ENCODE results near the gene NUB1.

The NUB1 gene

DNA sequence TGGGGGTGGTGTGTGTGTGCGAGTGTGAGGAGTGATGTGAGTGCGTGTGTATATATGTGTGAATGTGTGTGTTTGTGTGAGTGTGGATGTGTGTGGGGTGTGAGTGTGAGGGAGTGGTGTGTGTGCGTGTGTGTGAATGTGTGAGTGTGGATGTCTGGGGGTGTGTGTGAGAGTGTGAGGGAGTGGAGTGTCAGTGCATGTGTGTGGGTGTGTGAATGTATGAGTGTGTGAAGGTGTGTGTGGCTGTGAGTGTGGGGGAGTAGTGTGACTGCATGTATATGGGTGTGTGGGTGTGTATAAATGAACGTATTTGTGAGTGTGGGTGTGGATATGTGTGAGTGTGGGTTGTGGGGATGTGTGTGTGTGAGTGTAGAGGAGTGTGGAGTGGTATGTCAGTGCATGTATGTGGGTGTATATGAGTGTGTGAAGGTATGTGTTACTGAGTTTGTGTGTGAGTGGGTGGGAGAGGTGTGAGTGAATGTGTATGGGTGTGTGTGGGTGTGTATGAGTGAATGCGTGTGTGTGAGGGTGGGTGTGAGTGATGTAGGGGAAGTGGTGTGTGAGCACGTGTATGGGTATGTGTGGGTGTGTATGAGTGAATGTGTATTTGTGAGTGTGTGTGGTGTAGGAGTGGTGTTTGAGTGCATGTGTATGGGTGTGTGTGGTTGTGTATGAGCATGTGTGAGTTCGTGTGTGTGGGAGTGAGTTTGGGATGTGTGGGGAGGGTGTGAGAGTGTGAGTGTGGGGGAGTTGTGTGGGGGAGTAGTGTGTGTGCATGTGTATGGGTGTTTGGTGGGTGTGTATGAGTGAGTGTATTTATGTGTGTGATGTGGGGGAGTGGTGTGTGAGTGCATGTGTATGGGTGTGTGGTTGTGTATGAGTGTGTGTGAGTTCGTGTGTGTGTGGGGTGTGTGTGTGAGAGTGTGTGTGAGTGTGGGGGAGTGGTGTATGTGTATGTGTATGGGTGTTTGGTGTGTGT is 28.5 kb upstream of the NUB1 start:
- DNase-seq (ENCODE audit: low read depth in 2 of 2): no peak

DNA sequence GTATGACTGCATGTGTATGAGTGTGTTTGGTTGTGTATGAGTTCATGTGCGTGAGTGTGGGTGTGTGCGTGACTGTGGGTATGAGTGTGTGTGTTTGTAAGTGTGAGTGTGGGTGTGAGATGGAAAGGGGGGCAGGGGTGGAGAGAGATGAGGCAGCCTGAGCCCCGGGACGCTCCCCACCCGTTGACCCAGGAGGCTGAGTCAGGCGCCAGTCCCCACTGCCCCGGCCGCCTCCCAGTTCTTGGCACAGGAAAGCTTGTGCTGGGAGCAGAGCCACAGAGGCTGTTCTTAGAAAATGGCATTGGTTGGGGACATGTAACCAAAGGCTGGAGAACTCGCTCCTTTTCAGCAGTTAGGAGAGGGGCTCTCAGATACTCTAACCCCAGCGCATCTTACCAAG is 27.8 kb upstream of the NUB1 start:
- no peak for DNase-seq (ENCODE audit: low read depth in 2 of 2)

DNA sequence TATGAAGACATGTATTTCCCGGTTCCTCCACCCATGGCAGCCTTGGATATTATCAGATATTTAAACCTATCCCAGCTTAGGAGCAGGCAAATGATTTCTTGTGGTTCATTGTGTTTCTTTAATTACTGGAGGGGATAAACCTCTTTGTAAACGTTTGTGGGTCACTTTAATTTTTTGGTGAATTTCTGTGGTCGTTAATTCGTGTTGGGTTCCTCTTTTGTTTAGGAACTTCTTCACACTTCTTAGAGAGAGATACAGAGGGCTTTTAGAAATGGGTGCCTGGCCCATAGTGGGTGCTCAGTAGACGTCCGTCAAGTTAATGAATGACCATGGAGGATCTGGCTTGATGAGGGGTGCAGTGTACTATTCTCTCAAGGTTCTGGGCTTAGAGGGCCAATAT is 27.2 kb upstream of the NUB1 start:
- DNase-seq (ENCODE audit: low read depth in 2 of 2): no peak

DNA sequence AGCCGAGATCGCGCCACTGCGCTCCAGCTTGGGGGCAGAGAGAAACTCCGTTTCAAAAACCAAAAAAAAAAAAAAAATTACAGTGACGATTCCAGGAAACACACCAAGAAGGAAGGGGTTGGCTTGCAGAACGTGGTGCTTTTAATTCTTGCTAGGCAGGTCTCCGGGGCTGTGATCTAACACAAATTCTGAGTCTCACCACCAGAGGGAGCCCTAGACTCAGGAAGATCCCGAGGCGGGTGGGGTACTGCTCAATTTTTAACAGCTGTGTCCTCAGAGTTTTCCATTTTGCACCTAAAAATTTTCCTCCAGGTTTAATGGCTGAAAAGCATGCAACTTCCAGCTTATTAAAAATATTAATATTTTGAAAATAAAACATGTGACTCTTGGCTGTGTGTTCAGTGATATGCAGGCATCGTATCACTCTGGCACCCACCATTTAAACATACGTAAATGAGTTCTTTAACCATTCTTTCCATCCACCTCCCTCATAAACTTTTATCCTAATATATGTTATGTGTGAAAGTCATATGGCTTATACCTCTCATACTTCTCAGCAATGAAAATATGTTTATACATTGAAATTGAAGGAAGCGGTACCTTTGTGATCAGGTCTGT is 26.5 kb upstream of the NUB1 start:
- peak; percentile 50 to 70 for DNase-seq (ENCODE audit: low read depth in 2 of 2)

DNA sequence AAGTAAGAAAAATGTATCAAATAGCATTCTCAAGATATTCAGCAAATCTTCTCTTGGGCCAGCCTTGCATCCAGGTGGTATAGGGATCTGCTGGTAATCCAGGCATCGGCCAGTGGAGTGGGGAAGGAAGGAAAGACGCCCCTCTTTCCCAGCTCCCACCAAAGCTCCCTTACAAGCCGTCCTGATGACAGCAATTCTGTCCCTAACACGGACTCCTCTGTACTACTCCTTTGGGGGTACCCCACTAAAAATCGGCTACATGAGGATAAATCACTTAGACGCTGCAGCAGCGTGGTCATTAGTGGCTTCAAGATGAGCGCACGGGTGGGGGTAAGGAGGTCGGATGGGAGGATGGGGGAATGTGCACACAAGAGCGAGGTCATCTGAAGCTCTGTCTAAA is 24.7 kb upstream of the NUB1 start:
- no peak for DNase-seq (ENCODE audit: low read depth in 2 of 2)

DNA sequence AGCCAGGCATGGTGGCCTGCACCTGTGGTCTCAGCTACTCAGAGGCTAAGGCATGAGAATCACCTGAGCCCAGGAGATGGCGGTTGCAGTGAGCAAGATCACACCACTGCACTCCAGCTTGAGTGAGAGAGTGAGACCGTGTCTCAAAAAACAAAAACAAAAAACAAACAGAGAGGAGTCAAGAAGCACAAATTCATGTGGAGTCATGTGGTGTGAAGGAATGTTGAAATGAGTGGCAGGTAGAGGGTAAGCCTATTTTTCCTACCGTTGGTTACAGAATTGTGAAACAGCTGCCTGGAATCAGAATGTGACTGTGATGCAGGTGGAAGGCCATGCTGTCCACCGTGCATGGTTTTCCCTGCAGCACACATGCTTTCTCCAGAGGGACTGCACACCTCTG is 23.7 kb upstream of the NUB1 start:
- DNase-seq (ENCODE audit: low read depth in 2 of 2): no peak

DNA sequence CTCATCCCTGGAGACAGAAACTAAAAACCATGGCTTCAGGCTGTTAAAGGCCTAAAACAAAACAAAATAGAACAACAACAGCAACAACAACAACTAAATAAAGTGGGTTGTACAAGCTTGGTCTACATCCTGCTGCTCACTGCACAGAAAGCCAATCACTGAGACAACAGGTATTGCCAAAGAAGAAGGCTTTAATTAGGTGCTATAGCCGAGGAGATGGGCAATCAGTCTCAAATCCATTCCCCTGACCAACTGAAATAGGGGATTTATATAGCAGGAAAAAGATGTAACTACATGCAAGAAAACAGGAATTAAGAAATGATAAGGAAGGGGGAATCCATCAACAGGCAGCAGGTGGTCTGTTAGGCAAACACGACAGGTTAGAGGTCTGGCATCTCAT is 22.4 kb upstream of the NUB1 start:
- DNase-seq (ENCODE audit: low read depth in 2 of 2): no peak

DNA sequence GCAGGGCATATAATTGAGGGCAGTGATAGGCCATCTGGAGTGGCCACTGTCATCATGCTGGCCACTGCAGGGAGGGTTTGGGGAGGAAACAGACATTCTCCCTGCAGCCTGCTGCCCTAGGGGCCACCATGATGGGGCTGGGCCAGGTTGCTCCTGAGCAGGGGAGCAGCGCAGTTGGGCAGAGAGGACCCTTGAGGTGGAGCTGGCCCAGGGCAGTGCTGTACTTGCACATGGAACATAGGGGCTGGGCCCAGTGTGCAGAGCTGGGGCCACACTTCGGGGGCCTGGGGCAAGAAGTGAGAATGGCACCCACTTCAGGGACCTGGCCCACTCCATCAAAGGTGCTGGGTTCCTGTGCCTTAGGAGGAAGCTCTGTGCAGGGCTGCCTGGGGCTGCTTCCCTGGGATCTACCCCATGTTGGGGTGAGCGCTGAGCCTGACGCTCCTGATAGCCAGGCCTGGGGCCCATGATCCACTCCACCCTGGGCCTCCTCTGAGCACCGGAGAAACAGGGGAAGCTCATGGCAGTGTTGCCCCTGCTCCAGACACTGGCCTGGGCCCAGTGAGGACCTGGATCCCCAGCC is 21.3 kb upstream of the NUB1 start:
- DNase-seq (ENCODE audit: low read depth in 2 of 2): no peak

DNA sequence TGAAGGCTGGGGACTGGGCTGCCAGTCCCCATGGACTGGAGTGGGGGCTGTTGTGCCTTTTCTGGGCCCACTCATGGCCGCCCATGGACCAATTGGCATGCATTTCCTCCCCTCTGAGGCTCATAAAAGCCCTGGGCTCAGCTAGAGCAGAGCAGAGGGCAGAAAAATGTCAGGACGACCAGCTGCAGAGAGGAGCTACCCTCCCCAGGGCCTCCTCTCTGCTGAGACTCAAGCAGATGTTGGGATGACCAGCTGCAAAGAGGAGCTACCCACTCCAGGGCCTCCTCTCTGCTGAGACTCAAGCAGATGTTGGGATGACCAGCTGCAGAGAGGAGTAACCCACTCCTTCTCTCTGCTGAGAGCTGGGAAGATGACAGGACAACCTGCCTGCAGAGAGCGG is 20.3 kb upstream of the NUB1 start:
- DNase-seq (ENCODE audit: low read depth in 2 of 2): no peak

DNA sequence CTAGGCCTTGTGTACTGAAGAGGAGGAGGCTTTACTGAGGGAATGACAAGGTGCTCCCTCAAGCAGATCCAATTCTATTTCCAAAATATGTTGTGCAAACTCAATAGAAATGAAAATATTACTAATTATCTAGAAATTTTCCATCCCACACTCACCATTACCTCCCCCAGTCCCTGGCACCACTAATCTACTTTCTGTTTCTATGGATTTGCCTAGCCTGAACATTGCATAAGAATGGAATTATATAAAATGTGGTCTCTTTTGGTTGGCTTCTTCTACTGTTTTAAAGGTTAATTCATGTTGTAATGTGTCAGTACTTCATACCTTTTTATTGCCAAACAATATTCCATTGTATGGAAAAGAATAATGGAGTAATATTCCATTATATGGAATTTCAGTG is 18.7 kb upstream of the NUB1 start:
- DNase-seq (ENCODE audit: low read depth in 2 of 2): no peak

DNA sequence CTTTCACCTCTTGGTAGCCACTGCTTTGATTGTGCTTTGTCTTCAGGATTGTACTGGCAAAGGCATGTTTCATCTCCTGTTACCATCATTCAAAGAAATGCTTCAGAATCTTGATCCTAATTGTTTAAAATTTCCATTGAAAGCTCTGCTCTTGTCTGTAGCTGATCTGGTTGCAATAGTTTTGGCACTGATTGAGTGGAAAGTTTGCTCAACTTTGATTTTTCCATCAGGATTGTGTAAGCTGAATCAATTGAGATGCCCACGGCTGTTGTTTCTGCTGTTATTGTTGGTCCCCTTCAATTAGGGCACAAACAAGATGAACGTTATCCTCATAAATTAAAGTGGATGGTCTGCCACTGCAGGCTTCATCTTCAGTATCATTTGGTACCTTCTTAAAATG is 14.6 kb upstream of the NUB1 start:
- DNase-seq (ENCODE audit: low read depth in 2 of 2): no peak

DNA sequence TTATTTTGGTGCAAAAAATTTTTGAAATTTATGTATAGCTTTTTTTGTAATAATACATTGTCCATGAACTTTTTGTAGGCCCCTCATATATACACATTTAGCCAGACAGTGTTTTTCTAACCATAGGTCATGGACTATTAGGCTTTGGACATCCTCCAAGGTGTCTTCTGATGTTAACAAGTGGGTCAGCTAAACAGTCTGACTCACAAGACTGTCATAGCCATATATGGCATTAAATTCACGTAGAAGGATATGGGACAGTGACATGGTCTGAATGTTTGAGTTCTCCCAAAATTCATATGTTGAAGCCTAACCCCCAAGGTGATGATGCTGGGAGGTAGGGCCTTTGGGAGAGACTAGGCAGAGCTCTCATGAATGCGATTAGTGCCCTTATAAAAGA is 14.0 kb upstream of the NUB1 start:
- no peak for DNase-seq (ENCODE audit: low read depth in 2 of 2)

DNA sequence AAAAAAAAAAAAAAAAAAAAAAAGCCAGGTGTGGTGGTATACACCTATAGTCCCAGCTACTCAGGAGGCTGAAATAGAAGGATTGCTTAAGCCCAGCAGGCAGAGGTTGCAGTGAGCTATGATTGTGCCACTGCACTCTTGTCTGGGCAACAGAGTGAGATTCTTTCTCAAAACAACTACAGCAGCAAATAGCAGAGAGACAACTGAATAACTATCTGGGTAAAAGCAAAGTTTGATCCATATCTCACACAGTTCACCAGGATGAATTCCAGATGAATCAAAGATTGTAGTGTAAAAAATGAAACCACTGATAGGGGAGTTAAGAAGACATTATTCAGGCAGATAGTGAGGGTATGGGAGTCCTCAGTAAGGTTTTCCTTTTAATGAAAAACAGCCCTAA is 11.4 kb upstream of the NUB1 start:
- DNase-seq (ENCODE audit: low read depth in 2 of 2): no peak

DNA sequence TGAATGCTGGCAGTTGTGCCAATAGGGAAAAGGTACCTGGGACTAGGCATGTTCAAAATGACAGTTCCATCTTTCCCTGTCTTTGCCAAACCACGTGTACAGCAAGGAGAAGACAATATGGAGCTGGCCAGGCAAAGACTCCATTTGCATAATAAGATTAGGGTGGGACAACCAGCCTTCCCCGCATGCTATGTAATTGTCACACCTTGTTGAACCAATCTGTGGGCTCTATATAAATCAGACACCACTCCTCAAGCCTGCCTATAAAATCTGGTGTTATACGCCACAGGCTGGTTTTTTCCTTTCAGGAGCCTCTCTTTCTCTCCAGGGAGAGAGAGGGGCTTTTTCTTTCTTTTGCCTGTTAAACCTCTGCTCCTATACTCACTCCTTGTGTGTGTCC is 11.0 kb upstream of the NUB1 start:
- DNase-seq (ENCODE audit: low read depth in 2 of 2): no peak

DNA sequence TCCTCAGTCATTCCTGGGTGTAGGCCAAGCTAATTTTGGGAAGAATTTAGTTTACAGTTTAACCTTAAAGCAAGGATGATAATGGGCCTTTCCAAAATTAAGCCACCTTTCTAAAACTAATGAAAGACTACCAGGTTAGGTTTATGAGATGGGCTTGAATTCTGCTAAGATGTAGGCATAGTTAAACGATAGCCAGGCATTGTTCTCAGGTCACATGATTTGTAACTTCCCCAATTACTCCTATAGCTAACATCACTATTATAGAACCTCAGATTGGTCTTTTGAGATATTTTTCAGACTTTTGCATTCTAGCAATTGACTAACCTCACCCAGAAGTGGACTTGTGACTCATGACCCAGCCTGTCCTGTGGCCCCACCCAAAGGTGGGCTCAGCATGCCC is 7.0 kb upstream of the NUB1 start:
- no peak for DNase-seq (ENCODE audit: low read depth in 2 of 2)

DNA sequence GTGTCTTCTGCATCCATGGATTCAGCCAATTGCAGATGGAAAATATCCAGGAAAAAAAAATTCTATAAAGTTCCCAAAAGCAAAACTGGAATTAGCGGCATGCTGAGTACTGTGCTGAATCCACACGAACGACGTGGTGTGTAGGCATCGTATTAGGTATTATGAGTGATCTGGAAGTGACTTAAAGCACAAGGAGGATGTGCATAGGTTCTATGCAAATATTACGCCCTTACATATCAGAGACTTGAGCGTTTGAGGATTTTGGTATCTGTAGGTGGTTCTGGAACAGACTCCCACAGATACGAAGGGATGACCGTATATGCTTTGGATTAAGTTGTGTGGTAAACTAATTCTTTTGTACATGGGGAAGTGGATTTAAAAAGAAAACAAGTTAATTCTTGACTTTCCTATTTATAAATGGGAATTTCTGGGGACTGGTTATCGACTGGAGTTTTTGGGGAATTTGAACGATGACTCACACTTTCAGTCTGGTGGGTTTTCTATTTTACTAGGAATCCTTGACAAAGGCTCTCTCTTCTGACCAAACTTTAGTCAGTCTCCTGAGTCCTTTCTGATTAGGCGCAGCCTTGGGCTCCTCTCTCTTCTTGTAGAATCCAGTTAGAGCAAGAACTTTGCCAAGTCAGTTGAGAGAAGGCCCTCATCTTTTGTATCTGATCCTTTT is 5.4 kb upstream of the NUB1 start:
- no peak for DNase-seq (ENCODE audit: low read depth in 2 of 2)

DNA sequence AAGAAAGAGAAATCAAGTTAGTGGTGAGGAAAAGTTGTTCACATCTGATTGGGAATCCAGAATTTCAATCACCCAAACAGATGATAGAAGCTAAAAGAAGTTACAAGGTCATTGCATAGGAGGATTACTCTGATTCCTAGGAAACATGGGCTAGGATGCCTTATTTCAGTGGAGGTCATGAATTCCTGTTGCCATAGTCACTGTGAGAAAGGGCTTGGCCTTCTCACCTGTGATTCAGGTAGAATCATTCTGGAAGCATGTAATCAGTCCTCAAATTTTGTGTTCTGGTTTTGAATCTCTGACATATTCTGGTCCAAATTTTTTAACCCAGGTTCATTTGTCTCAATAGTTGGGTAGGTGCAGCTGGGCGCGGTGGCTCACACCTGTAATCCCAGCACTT is 4.3 kb upstream of the NUB1 start:
- DNase-seq (ENCODE audit: low read depth in 2 of 2): no peak

DNA sequence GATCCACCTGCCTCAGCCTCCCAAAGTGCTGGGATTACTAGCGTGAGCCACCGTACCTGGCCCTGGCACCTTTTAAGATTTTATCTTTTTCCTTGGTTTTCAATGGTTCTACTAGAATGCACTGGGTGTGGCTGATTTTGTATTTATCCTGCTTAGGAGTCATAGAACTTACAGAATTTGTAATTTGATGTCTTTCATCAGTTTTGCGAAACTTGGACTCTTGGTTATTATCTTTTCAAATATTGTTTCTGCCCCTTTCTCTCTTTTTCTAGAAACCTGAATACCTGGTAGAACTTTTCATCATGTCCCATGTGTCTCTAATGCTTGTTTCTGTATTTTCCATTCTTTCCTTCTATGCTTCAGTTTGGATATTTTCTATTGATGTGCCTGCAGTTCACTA is 2.8 kb upstream of the NUB1 start:
- no peak for DNase-seq (ENCODE audit: low read depth in 2 of 2)

DNA sequence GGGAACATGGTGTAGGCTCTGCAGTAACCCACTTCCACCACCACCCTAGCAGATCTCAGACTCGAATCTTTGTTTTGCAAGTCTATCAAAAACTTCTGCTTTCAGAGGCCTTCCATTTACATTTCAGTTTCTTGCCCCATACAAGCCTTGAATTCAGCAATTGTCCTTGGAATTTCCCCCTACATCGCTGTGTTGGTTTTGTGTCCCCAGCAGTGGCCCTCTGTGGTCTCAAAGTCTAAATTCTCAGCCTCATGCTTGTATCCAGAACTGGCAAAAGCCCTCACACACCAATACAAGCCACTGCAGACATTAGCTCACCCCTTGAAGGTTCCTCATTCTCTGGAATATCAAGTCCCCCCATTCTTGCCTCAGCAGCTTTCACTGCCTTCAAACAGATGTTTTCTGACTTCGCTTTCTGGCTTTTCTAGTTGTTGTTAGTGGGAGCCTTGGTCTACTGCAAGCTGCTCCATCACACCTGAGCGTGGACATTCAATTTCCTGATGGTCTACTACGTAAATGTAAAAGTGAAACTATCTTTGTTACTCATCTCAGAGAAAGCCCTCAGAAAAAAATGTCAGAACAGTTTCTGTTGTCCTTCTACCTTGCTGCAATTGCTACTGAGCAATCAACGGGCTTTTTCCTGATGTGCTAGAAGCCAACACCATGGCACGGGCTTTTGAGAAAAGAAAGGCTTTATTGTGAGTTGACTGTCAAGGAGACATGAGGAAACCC is 1.8 kb upstream of the NUB1 start:
- DNase-seq (ENCODE audit: low read depth in 2 of 2): no peak

DNA sequence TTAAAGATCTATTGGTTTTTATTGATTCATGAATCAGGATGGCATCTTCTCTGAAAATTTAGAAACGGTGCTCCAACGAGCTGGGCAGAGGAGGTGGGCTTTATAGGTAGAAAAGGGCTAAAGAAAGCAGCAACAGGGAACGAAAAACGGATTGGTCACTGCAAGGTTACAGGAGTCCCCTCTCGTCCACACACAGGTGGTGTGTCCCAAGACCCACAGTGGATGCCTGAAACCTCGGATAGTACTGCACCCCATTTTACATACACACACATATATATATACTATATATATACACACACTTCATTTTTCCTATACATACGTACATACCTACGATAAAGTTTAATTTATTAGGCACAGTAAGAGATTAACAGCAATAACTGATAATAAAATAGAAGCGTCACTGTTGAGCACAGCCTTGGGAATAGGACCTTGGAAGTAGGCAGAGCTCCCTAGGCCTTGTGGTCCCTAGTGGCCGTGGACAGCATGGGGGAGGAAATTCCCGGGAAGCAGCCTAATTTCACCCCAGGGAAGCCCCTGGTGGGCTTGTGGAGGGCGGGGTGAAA is 737 bp upstream of the NUB1 start:
- DNase-seq (ENCODE audit: low read depth in 2 of 2): no peak

DNA sequence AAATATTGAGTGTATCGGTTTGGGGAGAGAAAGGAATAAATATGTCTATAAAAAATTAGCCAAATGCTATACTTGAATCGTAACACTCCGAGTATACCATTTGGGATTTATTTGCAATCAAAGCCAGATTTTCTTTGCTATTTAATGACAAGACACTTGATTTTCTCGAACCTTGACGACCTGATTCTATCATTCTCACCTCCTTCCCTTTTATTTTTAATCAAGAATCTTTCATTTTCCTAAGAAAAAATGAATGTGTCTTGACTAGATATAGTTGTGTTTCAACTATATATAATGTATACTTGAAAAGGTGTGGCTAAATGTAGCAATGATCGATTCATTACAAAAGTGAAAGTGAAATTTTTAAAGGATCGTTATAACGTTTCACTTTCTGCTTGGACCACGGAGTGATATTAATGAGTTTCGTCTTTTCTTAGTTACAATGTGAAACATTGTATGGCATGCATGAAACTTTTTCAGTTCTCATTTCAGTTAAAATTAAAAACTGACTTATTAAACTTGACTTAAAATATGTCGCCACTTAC is 562 bp downstream of the NUB1 start:
- DNase-seq (ENCODE audit: low read depth in 2 of 2): no peak

All from stimulated activated CD8-positive, alpha-beta memory T cell treated with anti-CD3 and anti-CD28 coated beads, Interleukin-7, amount 100 ng/mL, for 4 hours (primary cell).